Naive B cell (primary cell): Measurements from ENCODE around the gene GLB1L. TPM values are rescaled to one million over a fixed set of nuclear protein-coding genes. Genes with fewer than 3 reads are reported as not detected.
"Not testable (repeated sequence)": the region's sequence is repeated elsewhere in the genome, so short reads cannot be mapped to it uniquely, and the experiment has no call there.

Source experiments
- ATAC-seq, 2 donors: fragments of 150-1000 bp; cut with Tn5 transposase; 2 replicates each; pipeline ENCODE4 v1.10.0; 2021; ENCODE audit warnings: low read depth in 2 of 2, mild to moderate bottlenecking in 2 of 2, moderate library complexity in 2 of 2
- DNase-seq: peaks from one replicate; pipeline ENCODE4 v3.0.0; 2022
- H3K27ac Mint-ChIP-seq, 6 donors: one replicate each; pipeline ENCODE4 v1.8.0; 2020 to 2022; ENCODE audit warnings: mild to moderate bottlenecking in 6 of 6, mixed read lengths in 6 of 6, moderate library complexity in 5 of 6, inconsistent platforms in 2 of 6
- H3K27me3 Mint-ChIP-seq, 3 donors: one replicate each; pipeline ENCODE4 v1.8.0; 2021 to 2022; ENCODE audit warnings: mixed read lengths in 3 of 3, mild to moderate bottlenecking in 1 of 3
- H3K36me3 Mint-ChIP-seq, 2 donors: one replicate each; pipeline ENCODE4 v1.8.0; 2020 to 2022; ENCODE audit warnings: mixed read lengths in 2 of 2, inconsistent platforms in 1 of 2, mild to moderate bottlenecking in 1 of 2
- H3K4me1 Mint-ChIP-seq, 3 donors: one replicate each; pipeline ENCODE4 v1.8.0; 2020 to 2022; ENCODE audit warnings: mixed read lengths in 3 of 3, inconsistent platforms in 1 of 3, mild to moderate bottlenecking in 1 of 3, moderate library complexity in 1 of 3
- H3K4me3 Mint-ChIP-seq, 8 donors: one replicate each; pipeline ENCODE4 v1.8.0; 2020 to 2022; ENCODE audit warnings: mild to moderate bottlenecking in 8 of 8, mixed read lengths in 8 of 8, moderate library complexity in 8 of 8, inconsistent platforms in 2 of 8
- H3K9me3 Mint-ChIP-seq, 7 donors: one replicate each; pipeline ENCODE4 v1.8.0; 2020 to 2022; ENCODE audit warnings: mixed read lengths in 7 of 7, mild to moderate bottlenecking in 5 of 7, inconsistent platforms in 2 of 7, moderate library complexity in 1 of 7
- polyA plus RNA-seq, 6 donors: library from polyadenylated mRNA; unstranded; fragments of 300-500 nt; fragmentation: Illumina TruSeq; gene quantifications; one replicate each; pipeline ENCODE4 v1.2.3, GENCODE V29; 2021; ENCODE audit warnings: low read depth in 6 of 6

The GLB1L gene
- polyA plus RNA-seq, result 1 to 10 TPM in 2 of 6 donors, under 1 TPM in 3, not detected in 1; 0.24 to 1.5 (median 1.00) TPM

- Mint-ChIP-seq H3K27ac (peak within 1 kb of the TSS; percentile 93 to 99 (median 98)), H3K4me1 (peaks cover 33 to 71% (median 58%) of the 10 kb centered on the region in 3 donors), H3K27me3 (no peaks in the 10 kb centered on the region), H3K4me3 (peak within 1 kb of the TSS; percentile 78 to 95 (median 91)), H3K36me3 (no peaks in the 10 kb centered on the region), H3K9me3 (no peaks in the 10 kb centered on the region)
- DNase-seq, result peak; percentile 90
- ATAC-seq, result peak; percentile 85 to 86
These were observed at the start of gene GLB1L, which contains the start of gene STK16 for GRCh38 chr2:219245148-219245898. GLB1L (minus strand) TSS chr2:219245444; CDS start chr2:219243573, 1,871 bp downstream. STK16 (plus strand) TSS chr2:219245479; CDS start chr2:219246000, 521 bp downstream.

GRCh38 chr2:219294356-219295351 is 49.4 kb upstream of the GLB1L start:
- DNase-seq (peak; percentile 91), ATAC-seq (peak; percentile 86 to 89)
- Mint-ChIP-seq H3K27me3 (peaks cover 0 to 9% (median 0%) of the 10 kb centered on the region in 3 donors), H3K27ac (peak overlapping the region; percentile 83 to 97 (median 94)), H3K36me3 (no peaks in the 10 kb centered on the region), H3K4me1 (peaks cover 9 to 22% (median 13%) of the 10 kb centered on the region in 3 donors), H3K4me3 (peak overlapping the region; percentile 75 to 94 (median 80)), H3K9me3 (no peaks in the 10 kb centered on the region)

GRCh38 chr2:219293736-219294231 is 48.5 kb upstream of the GLB1L start:
- Mint-ChIP-seq H3K4me1 (peaks cover 9 to 18% (median 13%) of the 10 kb centered on the region in 3 donors), H3K9me3 (no peaks in the 10 kb centered on the region), H3K4me3 (peak overlapping the region; percentile 75 to 94 (median 80)), H3K27ac (peak overlapping the region in 4 of 6 donors; percentile 53 to 97 (median 92)), H3K27me3 (peaks cover 0 to 1% (median 0%) of the 10 kb centered on the region in 3 donors), H3K36me3 (no peaks in the 10 kb centered on the region)
- DNase-seq (no peak), ATAC-seq (no peak)

- peak overlapping the region in 1 of 6 donors; percentile 54 for H3K27ac Mint-ChIP-seq
- peaks cover 9 to 13% (median 13%) of the 10 kb centered on the region in 3 donors for H3K4me1 Mint-ChIP-seq
- DNase-seq, result no peak
- ATAC-seq, result no peak
- peak overlapping the region in 1 of 8 donors; percentile 56 for H3K4me3 Mint-ChIP-seq
- H3K27me3 Mint-ChIP-seq, result no peaks in the 10 kb centered on the region
- H3K9me3 Mint-ChIP-seq, result no peaks in the 10 kb centered on the region
- H3K36me3 Mint-ChIP-seq, result no peaks in the 10 kb centered on the region
These were observed 47.4 kb upstream of the GLB1L start for GRCh38 chr2:219292616-219293015.

DNA sequence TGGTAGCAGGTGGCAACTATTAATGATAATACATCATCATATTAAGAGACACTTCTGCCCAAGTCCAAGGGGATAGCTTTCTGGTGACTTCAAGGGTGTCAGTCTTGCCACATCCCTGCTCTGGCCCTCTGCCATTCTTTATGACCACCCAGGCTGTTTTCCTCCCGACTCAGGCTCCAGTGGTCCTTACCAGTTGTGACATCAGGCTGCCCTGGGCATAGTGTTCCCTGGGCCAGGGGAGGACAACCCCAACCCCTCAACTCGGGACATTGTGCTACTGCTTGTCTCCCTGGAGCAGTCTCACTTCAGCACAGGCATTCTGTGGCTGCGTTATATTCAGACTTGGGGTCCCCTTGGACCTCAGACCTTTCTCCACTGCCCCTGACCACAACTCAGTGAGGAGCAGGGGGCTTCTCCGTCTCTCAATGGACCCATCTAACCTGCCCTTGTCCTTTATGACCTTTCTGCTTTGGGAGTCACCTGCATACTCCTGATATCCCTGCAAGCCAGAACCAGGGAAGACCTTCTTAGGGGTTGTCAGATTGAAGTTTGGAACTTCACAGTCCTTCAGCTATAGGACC is 46.8 kb upstream of the GLB1L start:
- H3K9me3 Mint-ChIP-seq, result no peaks in the 10 kb centered on the region
- H3K36me3 Mint-ChIP-seq, result no peaks in the 10 kb centered on the region
- H3K4me3 Mint-ChIP-seq, result no peak overlapping the region
- no peak for DNase-seq
- peak overlapping the region in 1 of 6 donors; percentile 2 for H3K27ac Mint-ChIP-seq
- no peaks in the 10 kb centered on the region for H3K27me3 Mint-ChIP-seq
- ATAC-seq, result no peak
- peaks cover 9 to 13% (median 13%) of the 10 kb centered on the region in 3 donors for H3K4me1 Mint-ChIP-seq

DNA sequence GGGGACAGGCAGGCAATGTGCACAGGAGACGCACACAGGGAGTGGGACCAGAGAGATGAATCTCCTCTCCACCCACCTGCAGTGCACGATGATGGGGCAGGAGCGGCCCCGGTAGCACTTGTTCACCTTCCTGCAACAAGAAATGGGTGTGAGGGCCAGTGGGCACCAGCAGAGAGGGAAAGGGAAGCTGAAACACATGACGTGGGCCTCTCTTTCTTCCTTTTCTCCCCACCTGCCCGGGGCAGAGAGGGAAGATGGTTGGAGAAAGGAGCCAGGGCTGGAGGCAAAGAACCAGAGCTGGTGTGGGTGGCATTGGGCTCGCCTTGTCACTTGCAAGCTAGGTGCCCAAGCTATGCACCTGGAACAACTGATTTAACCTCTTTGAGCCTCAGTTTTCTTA is 46.1 kb upstream of the GLB1L start:
- peak overlapping the region in 2 of 6 donors; percentile 21 to 70 for H3K27ac Mint-ChIP-seq
- ATAC-seq, result no peak

DNA sequence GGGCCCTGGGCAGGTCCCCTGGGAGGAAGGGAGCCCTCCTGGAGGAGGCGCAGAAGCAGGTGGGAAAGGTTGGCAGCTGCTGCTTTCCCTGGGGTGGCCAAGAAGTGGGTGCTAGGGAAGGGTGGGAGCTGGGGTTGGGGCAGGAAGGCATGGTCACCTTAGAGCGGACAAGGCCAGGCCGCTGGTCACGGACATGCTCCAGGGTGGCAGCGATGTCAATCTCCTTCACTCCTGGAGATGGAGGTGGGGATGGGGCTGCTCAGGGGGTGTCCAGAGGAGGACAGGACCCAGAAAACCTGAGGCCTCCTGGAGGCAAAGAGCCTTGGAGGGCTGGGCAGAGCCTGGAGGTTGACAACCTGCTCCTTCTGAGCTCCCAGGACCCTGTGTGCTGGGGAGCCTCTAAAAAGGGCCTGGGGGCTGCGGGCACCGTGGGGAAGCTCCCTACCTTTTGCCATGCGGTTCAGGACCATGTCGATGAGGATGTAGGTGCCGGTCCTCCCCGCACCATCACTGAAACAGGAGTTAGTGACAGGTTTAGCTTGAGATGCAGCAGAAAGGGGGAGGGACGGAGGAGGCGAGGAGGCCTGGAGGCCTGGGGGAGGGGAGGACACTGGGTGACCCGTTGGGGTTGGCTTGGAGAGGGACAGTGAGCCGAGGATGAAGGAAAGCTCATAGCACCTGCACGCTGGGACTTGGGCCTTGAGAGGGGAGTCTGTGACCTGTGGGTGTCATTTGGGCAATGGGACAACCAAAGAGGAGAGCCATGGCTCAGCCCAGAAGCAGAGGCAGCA is 45.3 kb upstream of the GLB1L start:
- H3K36me3 Mint-ChIP-seq, result peaks cover 0 to 1% of the 10 kb centered on the region in 2 donors
- H3K4me1 Mint-ChIP-seq, result peaks cover 13 to 15% (median 15%) of the 10 kb centered on the region in 3 donors
- H3K27ac Mint-ChIP-seq, result peak overlapping the region in 1 of 6 donors; percentile 70
- no peak for ATAC-seq
- H3K4me3 Mint-ChIP-seq, result no peak overlapping the region
- no peak for DNase-seq
- H3K27me3 Mint-ChIP-seq, result no peaks in the 10 kb centered on the region
- H3K9me3 Mint-ChIP-seq, result no peaks in the 10 kb centered on the region

More for the DNA sequence above, 46.1 kb upstream of the GLB1L start:
- DNase-seq, result no peak
- peaks cover 11 to 13% (median 13%) of the 10 kb centered on the region in 3 donors for H3K4me1 Mint-ChIP-seq
- no peaks in the 10 kb centered on the region for H3K9me3 Mint-ChIP-seq
- H3K27me3 Mint-ChIP-seq, result no peaks in the 10 kb centered on the region
- no peak overlapping the region for H3K4me3 Mint-ChIP-seq
- no peaks in the 10 kb centered on the region for H3K36me3 Mint-ChIP-seq

- DNase-seq (no peak), ATAC-seq (no peak)
- Mint-ChIP-seq H3K9me3 (no peaks in the 10 kb centered on the region), H3K36me3 (peaks cover 0 to 7% of the 10 kb centered on the region in 2 donors), H3K4me3 (no peak overlapping the region), H3K4me1 (peaks cover 11 to 17% (median 15%) of the 10 kb centered on the region in 3 donors), H3K27me3 (no peaks in the 10 kb centered on the region), H3K27ac (peak overlapping the region in 1 of 6 donors; percentile 14)
These were observed 44.5 kb upstream of the GLB1L start for GRCh38 chr2:219289537-219290361.

GRCh38 chr2:219289195-219289536 is 43.9 kb upstream of the GLB1L start:
- peak overlapping the region in 1 of 6 donors; percentile 14 for H3K27ac Mint-ChIP-seq
- H3K4me1 Mint-ChIP-seq, result peaks cover 8 to 13% (median 11%) of the 10 kb centered on the region in 3 donors

DNA sequence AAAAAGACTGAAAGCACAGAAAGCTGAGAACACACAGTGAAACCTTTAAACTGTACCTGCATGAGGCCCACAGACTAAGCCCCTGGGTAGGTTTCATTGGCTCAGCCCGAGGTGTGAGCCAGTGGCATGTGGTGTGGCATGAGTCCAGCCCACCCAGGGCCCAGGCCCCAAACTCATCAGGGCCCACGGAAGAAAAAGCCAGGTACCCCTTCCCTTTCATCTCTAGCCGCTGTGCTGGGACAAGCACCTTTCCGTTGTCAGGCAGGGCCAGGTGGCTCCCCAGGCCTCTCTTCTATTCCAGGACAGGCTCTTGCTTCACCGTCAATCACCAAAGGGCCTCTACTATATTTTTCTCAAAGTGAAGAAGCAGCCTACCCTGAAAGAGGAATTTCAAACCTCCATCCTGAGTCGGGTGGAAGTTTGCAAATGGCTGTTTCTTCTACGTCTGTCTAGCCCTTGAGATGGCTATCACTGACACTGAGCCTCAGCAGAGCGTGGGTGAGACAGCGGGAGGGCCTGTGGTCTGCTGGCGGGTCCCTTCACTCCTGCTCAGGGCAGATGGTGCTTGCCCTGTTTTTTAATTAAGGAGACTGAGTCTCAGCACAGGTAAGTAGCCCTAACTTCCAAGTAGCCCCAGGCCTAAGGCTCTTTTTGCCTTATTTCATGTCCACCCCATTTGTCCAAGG is 42.5 kb upstream of the GLB1L start:
- DNase-seq, result no peak
- peak overlapping the region in 1 of 8 donors; percentile 18 for H3K4me3 Mint-ChIP-seq
- H3K4me1 Mint-ChIP-seq, result peaks cover 3 to 7% (median 6%) of the 10 kb centered on the region in 3 donors
- H3K36me3 Mint-ChIP-seq, result peaks cover 4 to 14% of the 10 kb centered on the region in 2 donors
- no peaks in the 10 kb centered on the region for H3K9me3 Mint-ChIP-seq
- peak overlapping the region in 4 of 6 donors; percentile 46 to 63 (median 56) for H3K27ac Mint-ChIP-seq
- H3K27me3 Mint-ChIP-seq, result no peaks in the 10 kb centered on the region
- no peak for ATAC-seq

More at GRCh38 chr2:219289195-219289536, 43.9 kb upstream of the GLB1L start:
- no peaks in the 10 kb centered on the region for H3K27me3 Mint-ChIP-seq
- ATAC-seq, result no peak
- H3K4me3 Mint-ChIP-seq, result no peak overlapping the region
- no peak for DNase-seq
- H3K36me3 Mint-ChIP-seq, result peaks cover 0 to 7% of the 10 kb centered on the region in 2 donors
- no peaks in the 10 kb centered on the region for H3K9me3 Mint-ChIP-seq

DNA sequence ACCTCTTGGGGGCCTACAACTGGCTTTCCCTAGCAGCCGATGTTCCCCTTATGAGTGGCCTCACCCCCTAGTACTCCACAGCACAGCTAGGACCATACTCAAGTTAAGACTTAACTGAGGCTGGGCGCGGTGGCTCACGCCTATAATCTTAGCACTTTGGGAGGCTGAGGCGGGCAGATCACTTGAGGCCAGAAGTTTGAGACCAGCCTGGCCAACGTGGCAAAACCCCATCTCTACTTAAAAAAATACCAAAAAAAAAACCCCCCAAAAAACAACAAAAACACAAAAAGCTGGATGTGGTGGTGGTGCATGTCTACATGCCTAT is 41.8 kb upstream of the GLB1L start:
- H3K4me3 Mint-ChIP-seq, H3K9me3 Mint-ChIP-seq, DNase-seq, H3K27me3 Mint-ChIP-seq, ATAC-seq, H3K4me1 Mint-ChIP-seq: not testable (repeated sequence)
- H3K27ac Mint-ChIP-seq, result peak overlapping the region in 4 of 6 donors; percentile 46 to 78 (median 62)
- H3K36me3 Mint-ChIP-seq, result peaks cover 5 to 18% of the 10 kb centered on the region in 2 donors
